NCI-H2227 treated with DMSO at 0.1 percent for 48 hours (cell line): ENCODE measurements around the gene KIF5C.
A peak's percentile ranks its signal among the peaks of the same experiment; 100 is the strongest.

Experiments
- DNase-seq: peaks from one replicate; lab custom pipeline; 2025; lab: John Stamatoyannopoulos, UW

Gene KIF5C

GRCh38 chr2:148924514-148925178 is 49.6 kb downstream of the KIF5C start:
- no peak for DNase-seq

GRCh38 chr2:148926291-148926961 is 51.4 kb downstream of the KIF5C start:
- no peak for DNase-seq

DNA sequence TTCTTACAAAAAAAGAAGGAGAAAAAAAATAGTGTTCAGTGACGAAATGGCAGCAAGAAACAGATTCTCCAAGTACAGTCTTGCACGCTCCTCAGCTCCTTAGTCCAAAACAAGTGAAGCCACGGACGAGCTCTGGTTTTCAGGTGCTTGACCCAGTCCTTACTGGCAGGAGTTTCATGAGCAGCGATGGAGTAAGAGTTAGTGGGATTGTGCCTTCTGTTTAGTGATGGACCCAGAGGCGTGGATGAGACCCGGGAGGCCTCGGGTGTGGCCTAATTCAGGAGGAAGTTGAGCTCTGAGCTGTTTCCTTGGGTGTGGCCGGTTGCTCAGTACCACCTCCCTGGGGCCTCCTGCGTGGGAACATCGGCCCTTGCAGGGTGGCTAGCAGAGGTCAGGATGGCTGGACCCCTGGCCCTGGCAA is 52.0 kb downstream of the KIF5C start:
- no peak for DNase-seq

DNA sequence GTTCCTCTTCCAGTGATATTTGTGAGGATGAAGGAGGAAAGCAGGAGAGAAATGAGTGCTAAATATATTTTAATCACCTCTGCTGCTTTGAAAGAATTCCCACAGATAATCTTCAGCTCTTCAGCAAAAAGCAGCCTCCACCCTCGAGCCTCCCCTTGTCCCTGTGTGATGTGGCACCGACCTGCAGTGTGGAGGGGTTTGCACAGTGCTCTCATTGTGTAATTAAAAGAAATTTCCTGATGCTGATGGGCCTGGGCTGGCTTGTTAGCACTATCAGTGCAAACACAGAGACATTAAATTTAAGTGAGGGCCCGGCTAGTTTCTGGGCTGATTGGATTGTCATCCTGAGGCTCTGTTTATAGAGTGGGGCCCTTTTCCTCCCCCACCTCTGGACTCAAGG is 53.4 kb downstream of the KIF5C start:
- no peak for DNase-seq

DNA sequence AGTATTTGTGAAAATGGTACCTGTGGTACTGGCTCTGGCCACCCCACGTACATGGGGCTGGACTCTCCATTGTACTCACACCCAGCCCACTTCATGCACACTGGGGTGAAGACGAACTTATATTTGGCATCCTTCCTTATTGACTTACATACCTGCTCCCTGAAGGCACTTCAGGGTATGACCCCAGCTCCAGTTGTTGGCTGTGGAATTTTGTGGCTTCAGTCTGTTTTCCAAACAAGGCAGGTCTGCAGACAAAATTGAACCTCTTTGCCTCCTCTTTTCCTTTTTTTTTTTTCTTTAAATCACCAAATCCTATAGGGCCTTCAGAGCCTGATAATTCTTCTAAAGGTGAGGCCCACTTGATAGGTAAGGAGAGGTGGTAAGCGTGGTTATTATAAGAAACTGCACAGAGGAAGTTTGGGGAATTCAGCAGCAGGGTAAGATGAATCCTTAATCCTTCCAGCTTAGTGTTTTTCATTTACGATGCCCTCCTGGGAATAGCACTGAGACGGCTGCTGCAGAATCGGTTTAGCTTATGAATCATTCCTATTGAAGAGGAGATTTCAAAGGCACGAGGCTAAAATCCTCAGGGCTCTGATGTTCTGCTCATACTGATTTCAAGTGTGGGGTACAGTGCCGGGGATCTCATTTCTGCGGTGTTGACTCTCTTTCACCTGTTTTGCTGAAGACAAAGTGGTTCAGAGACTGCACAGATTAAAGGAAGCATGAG is 55.2 kb downstream of the KIF5C start:
- no peak for DNase-seq

GRCh38 chr2:148932536-148932935 is 57.5 kb downstream of the KIF5C start:
- DNase-seq, result peak; percentile 19

GRCh38 chr2:148933456-148933855 is 58.4 kb downstream of the KIF5C start:
- DNase-seq, result no peak

GRCh38 chr2:148935791-148936190 is 60.8 kb downstream of the KIF5C start:
- DNase-seq, result no peak

DNA sequence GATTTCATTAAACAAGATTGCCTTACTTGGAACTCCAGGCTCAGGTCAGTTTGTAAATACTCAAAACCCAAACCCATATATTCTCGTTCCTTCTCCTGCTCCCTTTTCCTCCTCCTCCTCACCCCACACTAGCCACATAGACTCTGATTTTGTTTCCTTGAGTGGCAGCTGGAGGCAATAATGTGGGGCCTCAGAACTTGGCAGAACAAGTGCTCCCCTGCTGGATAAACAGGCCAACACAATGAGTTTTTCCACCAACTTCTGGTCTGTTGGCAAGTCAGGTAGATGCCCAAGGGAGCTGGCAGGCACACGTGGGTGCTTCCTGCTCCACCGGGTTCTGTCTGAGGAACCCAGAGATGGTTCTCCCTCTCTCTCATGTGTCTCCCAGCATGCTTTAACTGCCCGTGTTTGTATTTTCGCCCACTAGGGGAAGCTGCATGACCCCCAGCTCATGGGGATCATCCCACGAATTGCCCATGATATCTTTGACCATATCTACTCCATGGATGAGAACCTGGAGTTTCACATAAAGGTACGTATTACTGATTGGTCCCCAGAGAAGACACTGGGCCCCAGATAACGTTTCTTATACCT is 61.9 kb downstream of the KIF5C start:
- no peak for DNase-seq

DNA sequence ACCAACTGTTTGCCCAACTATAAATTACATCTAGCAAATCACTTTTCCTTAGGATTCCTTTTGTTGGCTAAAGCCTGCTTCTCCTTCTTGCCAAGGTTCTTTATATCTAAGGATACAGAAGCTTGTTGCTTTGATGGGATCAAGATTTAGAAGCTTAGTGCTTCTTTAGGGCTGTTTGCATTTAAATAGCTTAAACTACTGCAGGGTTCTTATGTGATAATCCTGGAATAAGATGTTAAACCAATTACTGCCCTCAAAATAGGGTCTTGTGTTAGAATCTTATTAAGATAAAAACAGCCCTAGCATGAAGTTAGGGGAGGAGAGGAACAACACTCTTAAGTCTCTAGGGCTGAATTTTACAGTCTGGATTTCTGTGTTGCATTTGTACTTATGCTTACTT is 64.2 kb downstream of the KIF5C start:
- DNase-seq, result no peak

DNA sequence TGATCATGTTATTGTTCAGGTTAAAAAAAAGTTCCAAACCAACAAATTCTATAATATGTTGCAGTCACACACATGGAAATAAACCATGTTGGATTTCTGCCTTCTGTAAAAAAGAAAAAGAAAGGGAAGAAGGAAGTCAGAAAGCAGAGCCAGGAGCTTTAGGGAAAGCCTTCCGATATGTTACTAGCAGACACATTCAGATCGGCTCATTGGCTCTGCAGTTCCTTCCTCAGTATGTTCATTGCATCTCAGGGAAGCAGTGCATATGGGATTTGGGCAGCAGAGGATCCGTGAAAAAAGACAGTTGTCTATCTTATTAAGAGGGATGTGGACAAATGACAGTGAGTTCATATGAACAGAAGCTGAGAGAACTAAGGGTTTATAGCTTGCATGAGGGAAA is 68.1 kb downstream of the KIF5C start:
- DNase-seq, result no peak

- no peak for DNase-seq
These were observed 69.5 kb downstream of the KIF5C start for GRCh38 chr2:148944536-148944935.

- DNase-seq, result no peak
These were observed 72.3 kb downstream of the KIF5C start for GRCh38 chr2:148947299-148947698.

GRCh38 chr2:148948868-148949267 is 73.8 kb downstream of the KIF5C start:
- no peak for DNase-seq

DNA sequence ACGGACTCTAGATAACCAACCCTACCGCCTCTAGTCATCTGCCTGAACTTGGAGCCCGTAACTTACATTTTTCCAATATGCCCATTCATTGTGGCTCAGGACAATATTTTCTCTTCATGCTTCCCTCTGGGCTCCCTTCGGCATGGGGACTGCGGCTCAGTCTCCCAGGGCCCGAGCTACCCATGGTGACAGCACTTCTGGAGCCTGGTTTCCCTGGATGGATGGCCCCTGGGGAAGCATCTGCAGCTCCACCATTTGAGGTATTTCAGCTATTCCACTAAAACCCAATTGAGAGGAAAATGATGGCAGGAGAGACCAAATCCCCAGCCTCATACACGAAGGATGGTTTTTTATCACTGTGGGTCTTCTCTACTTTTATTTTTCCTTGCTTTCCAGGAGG is 74.3 kb downstream of the KIF5C start:
- DNase-seq, result no peak

DNA sequence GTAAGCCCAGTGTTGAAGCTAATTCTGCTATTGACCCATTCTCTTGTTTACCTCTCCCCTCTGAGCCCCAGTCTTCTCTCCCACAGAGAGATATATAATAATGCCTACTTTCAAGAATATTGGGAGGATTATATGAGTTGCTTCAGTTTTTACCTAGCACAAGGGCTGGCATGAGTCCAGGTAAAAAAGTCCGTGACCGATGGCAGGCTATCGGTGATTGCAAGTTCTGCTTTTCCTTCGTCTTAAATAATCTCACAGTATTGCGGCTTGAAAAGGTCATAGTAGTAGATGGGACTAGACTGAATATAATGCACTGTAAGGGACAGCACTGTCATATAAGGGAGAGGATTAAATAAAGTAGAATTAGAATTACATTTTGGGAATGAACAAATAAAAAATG is 77.6 kb downstream of the KIF5C start:
- DNase-seq, result no peak

DNA sequence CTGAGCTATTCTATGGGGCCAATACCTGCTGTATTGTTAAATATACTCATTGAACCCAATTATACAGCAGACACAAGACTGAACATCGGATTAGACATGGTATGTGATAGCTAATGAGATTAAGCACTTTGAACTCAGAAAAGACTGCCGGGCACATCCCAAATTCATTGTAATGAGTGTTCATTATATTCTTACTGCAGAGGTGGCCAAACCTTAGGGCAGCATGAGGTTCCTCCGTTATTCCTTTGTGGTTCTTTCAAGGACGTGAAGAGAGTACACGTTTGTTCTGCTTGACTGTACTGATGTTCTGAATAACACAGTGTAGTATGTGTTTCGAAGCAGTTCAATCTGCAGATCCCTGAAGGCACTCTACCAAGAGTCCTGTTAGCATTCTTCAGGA is 78.4 kb downstream of the KIF5C start:
- no peak for DNase-seq

GRCh38 chr2:148954536-148954935 is 79.5 kb downstream of the KIF5C start:
- DNase-seq, result no peak

GRCh38 chr2:148955798-148956197 is 80.8 kb downstream of the KIF5C start:
- DNase-seq, result no peak

DNA sequence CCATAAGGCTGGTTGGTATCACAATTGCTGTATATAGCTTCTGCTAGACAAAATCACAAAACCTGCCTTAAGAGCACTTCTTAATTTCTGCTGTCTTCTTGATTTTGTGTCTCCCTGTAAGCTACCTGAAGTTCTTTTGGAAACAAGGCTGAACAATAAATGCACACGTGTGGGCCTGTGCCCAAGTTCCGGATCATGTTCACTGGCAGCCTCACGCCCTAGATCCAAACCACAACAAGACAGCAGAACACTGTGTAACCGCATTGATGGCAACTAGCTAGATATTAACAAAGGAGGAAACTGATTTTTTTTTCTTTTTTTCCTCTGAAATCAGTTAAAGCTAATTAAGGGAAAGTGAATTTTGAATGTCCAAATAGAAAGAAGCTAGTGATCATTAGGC is 82.0 kb downstream of the KIF5C start:
- no peak for DNase-seq

GRCh38 chr2:148959745-148960144 is 84.7 kb downstream of the KIF5C start:
- DNase-seq, result no peak

DNA sequence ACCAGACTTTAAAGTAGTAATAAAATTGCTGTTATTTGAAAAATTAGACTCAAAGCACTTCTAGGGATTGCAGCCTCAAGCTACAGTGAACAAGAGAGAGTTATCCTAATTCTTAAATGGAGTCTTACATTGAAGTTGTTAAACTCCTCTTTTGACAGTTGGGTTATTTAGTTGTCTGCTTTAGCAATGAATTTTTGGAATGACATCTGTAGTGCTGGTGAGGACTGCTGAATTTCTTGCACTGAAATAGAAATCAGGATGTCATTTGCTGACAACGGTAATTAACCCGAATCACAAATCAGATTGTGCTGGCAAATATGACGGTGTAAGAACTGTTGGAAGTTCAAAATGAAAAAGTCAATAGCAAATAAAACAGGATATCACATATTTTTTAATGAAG is 85.5 kb downstream of the KIF5C start:
- DNase-seq, result no peak

DNA sequence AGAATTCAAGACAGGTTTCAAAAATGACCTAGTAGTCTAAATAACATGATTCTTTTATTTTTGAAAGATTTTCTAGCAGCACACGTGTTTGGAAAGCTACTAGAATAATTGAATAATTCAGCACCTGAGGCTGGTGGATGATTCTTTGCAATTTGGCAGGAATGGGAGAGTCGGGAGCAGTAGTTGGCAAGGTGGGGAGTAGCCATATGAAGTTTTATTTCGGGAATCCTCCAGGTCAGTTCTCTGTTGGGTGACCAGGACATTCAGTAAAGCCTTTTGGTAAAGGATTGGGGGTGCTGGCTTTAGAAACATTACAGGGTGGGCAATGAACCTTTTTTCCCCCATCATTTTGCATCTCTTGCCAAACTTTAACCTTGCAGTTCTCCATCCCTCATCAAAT is 88.4 kb downstream of the KIF5C start:
- DNase-seq, result no peak
